Astrocyte of the cerebellum (primary cell): ENCODE results near the gene OR52K2.
"Not testable (repeated sequence)": the region's sequence is repeated elsewhere in the genome, so short reads cannot be mapped to it uniquely, and the experiment has no call there.

Experiments
- DNase-seq: peaks from one replicate; pipeline ENCODE4 v3.0.0-alpha.2; 2011; ENCODE audit warnings: low read depth
- H3K4me3 ChIP-seq: 2 replicates; pipeline ENCODE4 v1.5.1; 2011; ENCODE audit warnings: mild to moderate bottlenecking, low read depth, low read length, moderate library complexity
- in situ Hi-C: cut with HindIII; loops from 2 replicates; pipeline ENCODE4 v1.10.0; 2017; ENCODE audit warnings: low sequenced_read_pairs
- TF ChIP-seq, protein P1 (sequence below): IDR thresholded peaks from 2 replicates; pipeline ENCODE4 v1.5.1; 2012; ENCODE audit warnings: low read length, low read depth, moderate library complexity, mild to moderate bottlenecking; ENCODE audit errors: missing control alignments

OR52K2 gene

DNA sequence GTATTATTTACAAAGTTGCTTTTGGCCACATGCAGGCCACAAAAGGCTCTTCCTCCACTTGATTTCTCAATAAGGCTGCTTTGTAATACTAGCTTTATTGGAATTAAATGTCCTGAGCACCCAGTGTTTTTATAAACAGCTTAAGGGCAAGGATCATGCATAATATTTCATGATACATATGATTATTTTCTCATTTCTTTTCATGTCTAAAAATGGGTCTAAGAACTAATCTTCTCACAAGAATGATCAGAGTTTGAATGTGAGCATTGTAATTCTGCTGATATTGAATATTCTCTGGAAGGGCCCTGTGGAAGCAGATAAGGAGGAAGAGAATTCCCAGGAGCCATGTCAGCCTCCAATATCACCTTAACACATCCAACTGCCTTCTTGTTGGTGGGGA, at the start of gene OR52K2:
Gene OR52K2, plus strand, starts transcription at position 301 of the 400 bp plus-strand sequence. Its CDS starts 45 bp downstream, at position 346.
- in situ Hi-C loops = no loop called here
- H3K4me3 ChIP-seq = no peak within 1 kb of the TSS

DNA sequence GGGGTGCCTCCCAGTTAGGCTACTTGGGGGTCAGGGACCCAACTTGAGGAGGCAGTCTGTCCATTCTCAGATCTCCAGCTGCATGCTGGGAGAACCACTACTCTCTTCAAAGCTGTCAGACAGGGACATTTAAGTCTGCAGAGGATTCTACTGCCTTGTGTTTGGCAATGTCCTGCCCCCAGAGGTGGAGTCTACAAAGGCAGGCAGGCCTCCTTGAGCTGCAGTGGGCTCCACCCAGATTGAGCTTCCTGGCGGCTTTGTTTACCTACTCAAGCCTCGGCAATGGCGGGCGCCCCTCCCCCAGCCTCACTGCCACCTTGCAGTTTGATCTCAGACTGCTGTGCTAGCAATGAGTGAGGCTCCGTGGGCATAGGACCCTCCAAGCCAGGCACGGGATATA, 42.9 kb upstream of the OR52K2 start:
- in situ Hi-C loops, DNase-seq, H3K4me3 ChIP-seq: not testable (repeated sequence)

More for the DNA sequence above, at the start of gene OR52K2:
- TF ChIP-seq, protein P1, sequence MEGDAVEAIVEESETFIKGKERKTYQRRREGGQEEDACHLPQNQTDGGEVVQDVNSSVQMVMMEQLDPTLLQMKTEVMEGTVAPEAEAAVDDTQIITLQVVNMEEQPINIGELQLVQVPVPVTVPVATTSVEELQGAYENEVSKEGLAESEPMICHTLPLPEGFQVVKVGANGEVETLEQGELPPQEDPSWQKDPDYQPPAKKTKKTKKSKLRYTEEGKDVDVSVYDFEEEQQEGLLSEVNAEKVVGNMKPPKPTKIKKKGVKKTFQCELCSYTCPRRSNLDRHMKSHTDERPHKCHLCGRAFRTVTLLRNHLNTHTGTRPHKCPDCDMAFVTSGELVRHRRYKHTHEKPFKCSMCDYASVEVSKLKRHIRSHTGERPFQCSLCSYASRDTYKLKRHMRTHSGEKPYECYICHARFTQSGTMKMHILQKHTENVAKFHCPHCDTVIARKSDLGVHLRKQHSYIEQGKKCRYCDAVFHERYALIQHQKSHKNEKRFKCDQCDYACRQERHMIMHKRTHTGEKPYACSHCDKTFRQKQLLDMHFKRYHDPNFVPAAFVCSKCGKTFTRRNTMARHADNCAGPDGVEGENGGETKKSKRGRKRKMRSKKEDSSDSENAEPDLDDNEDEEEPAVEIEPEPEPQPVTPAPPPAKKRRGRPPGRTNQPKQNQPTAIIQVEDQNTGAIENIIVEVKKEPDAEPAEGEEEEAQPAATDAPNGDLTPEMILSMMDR = no peak
- no peak for DNase-seq

GRCh38 chr11:4416306-4416705, 32.8 kb upstream of the OR52K2 start:
- H3K4me3 ChIP-seq = no peak overlapping the region
- no peak for DNase-seq
- in situ Hi-C loops = no loop called here
- TF ChIP-seq, protein P1 = no peak

DNA sequence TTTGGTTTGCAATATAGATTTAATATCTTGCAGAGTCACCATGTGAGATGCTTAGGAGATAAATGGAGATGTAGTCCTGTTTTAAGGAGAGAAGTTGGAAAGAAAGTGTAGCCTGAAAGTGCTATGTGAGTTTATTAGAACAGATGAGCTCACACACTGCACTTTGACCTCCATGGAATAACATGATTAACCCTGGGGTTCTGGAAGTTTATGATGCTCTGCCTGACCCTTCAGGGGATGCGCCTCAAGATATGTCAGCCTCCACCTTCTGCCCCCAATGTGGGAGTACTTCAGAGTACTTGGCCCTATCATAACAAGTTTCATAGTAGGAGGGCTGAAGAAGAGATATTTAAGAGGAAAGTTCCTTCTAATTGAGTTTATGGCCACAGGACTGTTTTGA, 32.3 kb upstream of the OR52K2 start:
- no peak for DNase-seq
- no peak overlapping the region for H3K4me3 ChIP-seq
- TF ChIP-seq, protein P1 = no peak
- in situ Hi-C loops = no loop called here

- in situ Hi-C loops = no loop called here
- H3K4me3 ChIP-seq = no peak overlapping the region
- TF ChIP-seq, protein P1 = no peak
- no peak for DNase-seq
These were observed 30.7 kb upstream of the OR52K2 start for GRCh38 chr11:4418403-4418802.

DNA sequence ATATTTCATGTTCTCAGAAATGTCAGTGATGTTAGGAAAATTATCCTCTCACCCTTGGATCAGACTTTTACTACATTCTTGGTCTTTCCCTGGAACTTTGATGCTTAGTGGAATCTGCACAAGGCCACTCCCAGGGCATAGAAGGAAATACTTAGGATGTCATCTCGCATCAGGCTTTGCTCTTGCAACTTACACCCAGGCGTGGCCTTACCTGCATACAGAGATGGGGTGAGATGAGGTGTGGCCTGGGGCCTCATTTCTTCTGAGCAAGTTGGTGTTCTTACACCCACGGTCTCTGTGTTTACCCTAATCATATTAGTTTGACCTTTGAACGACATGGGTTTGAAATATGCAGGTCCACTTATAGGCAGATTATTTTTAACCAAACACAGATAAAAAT, 19.0 kb upstream of the OR52K2 start:
- in situ Hi-C loops = no loop called here
- no peak for DNase-seq
- TF ChIP-seq, protein P1 = no peak
- no peak overlapping the region for H3K4me3 ChIP-seq

DNA sequence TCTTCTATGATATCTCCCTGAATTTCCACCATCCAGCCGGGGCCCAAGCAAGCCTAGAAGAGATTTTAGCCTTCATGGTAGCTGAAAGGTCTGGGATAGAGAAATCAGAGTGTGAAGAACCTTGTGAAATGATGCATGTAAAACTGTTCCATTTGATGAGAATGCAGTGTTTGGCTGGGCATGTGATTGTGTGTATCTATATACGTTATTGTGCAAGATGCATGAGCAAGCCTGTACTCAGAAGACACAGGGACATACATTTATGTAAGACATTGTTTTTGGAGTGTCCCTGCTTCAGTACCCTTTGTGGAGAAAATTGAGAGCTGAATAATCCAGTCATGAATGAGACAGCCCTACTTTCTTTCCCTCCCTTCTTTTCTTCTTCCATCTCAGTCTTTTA, 15.2 kb upstream of the OR52K2 start:
- no peak for DNase-seq
- in situ Hi-C loops = no loop called here
- H3K4me3 ChIP-seq = no peak overlapping the region
- TF ChIP-seq, protein P1 = no peak
